HEK293 (cell line): ENCODE data around the gene RPL13A.

Experiments used
- CTCF ChIA-PET: fragments of 350-600 bp; formaldehyde crosslinking; extraction: SDS; loops from one replicate; lab custom pipeline; 2021; ENCODE audit warnings: antibody characterized with exemption; lab: Yijun Ruan, JAX
- POLR2A ChIA-PET: fragments of 300-600 bp; formaldehyde crosslinking; extraction: SDS; loops from one replicate; lab custom pipeline; 2020; ENCODE audit warnings: antibody characterized with exemption, inconsistent platforms; lab: Yijun Ruan, JAX
- H3K27ac ChIP-seq: fragments of 200-500 bp; sonication (Bioruptor generic); 2 replicates; pipeline ENCODE4 v1.5.1; 2014; ENCODE audit warnings: low read depth, low read length, control low read depth, inconsistent platforms; ENCODE audit errors: extremely low read depth
- H3K36me3 ChIP-seq, 2 experiments: fragments of 200-500 bp in 1 of 2; sonication (Bioruptor generic) in 1 of 2; 1 replicate in 1 of 2; 2 replicates in 1 of 2; pipeline ENCODE4 v1.5.1; 2014 to 2017; ENCODE audit warnings: inconsistent platforms in 2 of 2, low read length in 2 of 2; ENCODE audit not compliant: control insufficient read depth in 2 of 2, insufficient read depth in 1 of 2
- H3K4me1 ChIP-seq: fragments of 200-500 bp; sonication (Bioruptor generic); 2 replicates; pipeline ENCODE4 v1.5.1; 2014; ENCODE audit warnings: mild to moderate bottlenecking, low read length, inconsistent platforms; ENCODE audit not compliant: control insufficient read depth, insufficient read depth
- H3K4me3 ChIP-seq: 2 replicates; pipeline ENCODE4 v1.5.1; 2011; ENCODE audit warnings: low read depth, mild to moderate bottlenecking, control low read depth, low read length, moderate library complexity
- H3K9me3 ChIP-seq: fragments of 200-500 bp; sonication (Bioruptor generic); 2 replicates; pipeline ENCODE4 v1.5.1; 2014; ENCODE audit warnings: low read depth, low read length, inconsistent platforms; ENCODE audit not compliant: control insufficient read depth, insufficient read depth
- PATZ1 ChIP-seq: fragments of 450-650 bp; formaldehyde crosslinking; IDR thresholded peaks from 2 replicates; pipeline ENCODE4 v1.5.1; 2016; ENCODE audit warnings: missing biosample characterization, missing genetic modification characterization
- PRDM1 ChIP-seq: fragments of 450-650 bp; formaldehyde crosslinking; IDR thresholded peaks from 2 replicates; pipeline ENCODE4; 2016; ENCODE audit warnings: missing biosample characterization, missing genetic modification characterization
- SCRT2 ChIP-seq: fragments of 450-650 bp; formaldehyde crosslinking; IDR thresholded peaks from 2 replicates; pipeline ENCODE4 v1.5.1; 2016; ENCODE audit warnings: missing biosample characterization, missing genetic modification characterization
- ZBTB20 ChIP-seq: fragments of 450-650 bp; formaldehyde crosslinking; IDR thresholded peaks from 2 replicates; pipeline ENCODE4 v1.5.1; 2016; ENCODE audit warnings: missing biosample characterization, missing genetic modification characterization
- ZEB2 ChIP-seq: fragments of 450-650 bp; formaldehyde crosslinking; IDR thresholded peaks from 2 replicates; pipeline ENCODE4 v1.5.1; 2016; ENCODE audit warnings: missing biosample characterization, missing genetic modification characterization
- ZFP3 ChIP-seq: fragments of 450-650 bp; formaldehyde crosslinking; IDR thresholded peaks from 2 replicates; pipeline ENCODE4 v1.5.1; 2016; ENCODE audit warnings: low read depth, missing biosample characterization, missing genetic modification characterization
- ZIC2 ChIP-seq: fragments of 450-650 bp; formaldehyde crosslinking; IDR thresholded peaks from 2 replicates; pipeline ENCODE4 v1.5.1; 2016; ENCODE audit warnings: missing biosample characterization, missing genetic modification characterization
- ZNF24 ChIP-seq: fragments of 450-650 bp; formaldehyde crosslinking; IDR thresholded peaks from 2 replicates; pipeline ENCODE4 v1.5.1; 2016; ENCODE audit warnings: missing biosample characterization, missing genetic modification characterization
- ZNF335 ChIP-seq: fragments of 450-650 bp; formaldehyde crosslinking; conservative IDR thresholded peaks from 2 replicates; pipeline ENCODE4 v1.5.1; 2016; ENCODE audit warnings: missing biosample characterization, missing genetic modification characterization
- ZNF362 ChIP-seq: fragments of 450-650 bp; formaldehyde crosslinking; IDR thresholded peaks from 2 replicates; pipeline ENCODE4 v1.5.1; 2016; ENCODE audit warnings: missing biosample characterization, missing genetic modification characterization
- ZNF449 ChIP-seq: fragments of 450-650 bp; formaldehyde crosslinking; IDR thresholded peaks from 2 replicates; pipeline ENCODE4 v1.5.1; 2017; ENCODE audit warnings: missing biosample characterization, mild to moderate bottlenecking, missing genetic modification characterization, moderate library complexity
- ZNF561 ChIP-seq: fragments of 450-650 bp; IDR thresholded peaks from 2 replicates; pipeline ENCODE4 v1.5.1; 2018; ENCODE audit warnings: missing biosample characterization, missing genetic modification characterization, borderline replicate concordance
- ZNF600 ChIP-seq: fragments of 450-650 bp; formaldehyde crosslinking; IDR thresholded peaks from 2 replicates; pipeline ENCODE4 v1.5.1; 2016; ENCODE audit warnings: missing biosample characterization, missing genetic modification characterization
- ZNF645 ChIP-seq: fragments of 450-650 bp; formaldehyde crosslinking; IDR thresholded peaks from 2 replicates; pipeline ENCODE4; 2016; ENCODE audit warnings: missing biosample characterization, missing genetic modification characterization
- ZNF654 ChIP-seq: fragments of 450-650 bp; formaldehyde crosslinking; IDR thresholded peaks from 2 replicates; pipeline ENCODE4 v1.5.1; 2016; ENCODE audit warnings: low read depth, missing biosample characterization, missing genetic modification characterization
- TF ChIP-seq, protein P1 (sequence below): fragments of 450-650 bp; formaldehyde crosslinking; IDR thresholded peaks from 2 replicates; pipeline ENCODE4 v1.5.1; 2016; ENCODE audit warnings: missing biosample characterization, missing genetic modification characterization
- TF ChIP-seq, protein P2 (sequence below): fragments of 450-650 bp; formaldehyde crosslinking; IDR thresholded peaks from 2 replicates; pipeline ENCODE4 v1.5.1; 2016; ENCODE audit warnings: missing biosample characterization, missing genetic modification characterization
- TF ChIP-seq, protein P3 (sequence below): fragments of 450-650 bp; formaldehyde crosslinking; IDR thresholded peaks from 2 replicates; pipeline ENCODE4 v1.5.1; 2016; ENCODE audit warnings: missing biosample characterization, missing genetic modification characterization

The RPL13A gene

GRCh38 chr19:49502866-49503581 lies 15.6 kb downstream of the RPL13A start:
- H3K4me3 ChIP-seq = no peak overlapping the region
- ChIA-PET CTCF (interaction anchor here (0.5 to 10.8 kb wide), 32 partner anchors 9 to 1418 kb away, joined by 3 to 299 read pairs (median 4); partner anchors contain the start of genes FLT3LG, IRF3 and RPL13A), POLR2A (interaction anchor here (0.7 to 1.2 kb wide), 5 partner anchors 10 to 77 kb away, joined by 3 to 4 read pairs (median 3); partner anchors contain the start of genes FCGRT and NOSIP)
- no peaks in the 10 kb centered on the region; the same call in 1 of the 2 replicates for H3K4me1 ChIP-seq
- no peak overlapping the region; the same call in 1 of the 2 replicates for H3K27ac ChIP-seq
- peaks cover 12 to 23% of the 10 kb centered on the region in 2 experiments for H3K36me3 ChIP-seq
- H3K9me3 ChIP-seq = no peaks in the 10 kb centered on the region
- TF ChIP-seq ZBTB20 (peak; percentile 92), PRDM1 (tag by site-specific recombination) (peak; percentile 71), ZNF645 (no peak), ZNF24 (0 out of 2 replicates have a peak, but pooled peaks have one; percentile 78), ZIC2 (0 out of 2 replicates have a peak, but pooled peaks have one; percentile 15), PATZ1 (peak; percentile 86), ZNF654 (tag by site-specific recombination) (peak; percentile 70), ZNF449 (tag by site-specific recombination) (no peak), ZNF335 (peak; percentile 90), SCRT2 (tag by site-specific recombination) (peak; percentile 38; the same call in 1 of the 2 replicates), ZFP3 (tag by site-specific recombination) (no peak), ZNF561 (tag by site-specific recombination) (peak; percentile 40; the same call in 1 of the 2 replicates), ZNF600 (tag by site-specific recombination) (peak; percentile 83), ZEB2 (tag by site-specific recombination) (peak; percentile 52; the same call in 1 of the 2 replicates), ZNF362 (tag by site-specific recombination) (peak; percentile 69; the same call in 1 of the 2 replicates)
- TF ChIP-seq, protein P1, sequence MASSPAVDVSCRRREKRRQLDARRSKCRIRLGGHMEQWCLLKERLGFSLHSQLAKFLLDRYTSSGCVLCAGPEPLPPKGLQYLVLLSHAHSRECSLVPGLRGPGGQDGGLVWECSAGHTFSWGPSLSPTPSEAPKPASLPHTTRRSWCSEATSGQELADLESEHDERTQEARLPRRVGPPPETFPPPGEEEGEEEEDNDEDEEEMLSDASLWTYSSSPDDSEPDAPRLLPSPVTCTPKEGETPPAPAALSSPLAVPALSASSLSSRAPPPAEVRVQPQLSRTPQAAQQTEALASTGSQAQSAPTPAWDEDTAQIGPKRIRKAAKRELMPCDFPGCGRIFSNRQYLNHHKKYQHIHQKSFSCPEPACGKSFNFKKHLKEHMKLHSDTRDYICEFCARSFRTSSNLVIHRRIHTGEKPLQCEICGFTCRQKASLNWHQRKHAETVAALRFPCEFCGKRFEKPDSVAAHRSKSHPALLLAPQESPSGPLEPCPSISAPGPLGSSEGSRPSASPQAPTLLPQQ (tag by site-specific recombination) = peak; percentile 99
- TF ChIP-seq, protein P2, sequence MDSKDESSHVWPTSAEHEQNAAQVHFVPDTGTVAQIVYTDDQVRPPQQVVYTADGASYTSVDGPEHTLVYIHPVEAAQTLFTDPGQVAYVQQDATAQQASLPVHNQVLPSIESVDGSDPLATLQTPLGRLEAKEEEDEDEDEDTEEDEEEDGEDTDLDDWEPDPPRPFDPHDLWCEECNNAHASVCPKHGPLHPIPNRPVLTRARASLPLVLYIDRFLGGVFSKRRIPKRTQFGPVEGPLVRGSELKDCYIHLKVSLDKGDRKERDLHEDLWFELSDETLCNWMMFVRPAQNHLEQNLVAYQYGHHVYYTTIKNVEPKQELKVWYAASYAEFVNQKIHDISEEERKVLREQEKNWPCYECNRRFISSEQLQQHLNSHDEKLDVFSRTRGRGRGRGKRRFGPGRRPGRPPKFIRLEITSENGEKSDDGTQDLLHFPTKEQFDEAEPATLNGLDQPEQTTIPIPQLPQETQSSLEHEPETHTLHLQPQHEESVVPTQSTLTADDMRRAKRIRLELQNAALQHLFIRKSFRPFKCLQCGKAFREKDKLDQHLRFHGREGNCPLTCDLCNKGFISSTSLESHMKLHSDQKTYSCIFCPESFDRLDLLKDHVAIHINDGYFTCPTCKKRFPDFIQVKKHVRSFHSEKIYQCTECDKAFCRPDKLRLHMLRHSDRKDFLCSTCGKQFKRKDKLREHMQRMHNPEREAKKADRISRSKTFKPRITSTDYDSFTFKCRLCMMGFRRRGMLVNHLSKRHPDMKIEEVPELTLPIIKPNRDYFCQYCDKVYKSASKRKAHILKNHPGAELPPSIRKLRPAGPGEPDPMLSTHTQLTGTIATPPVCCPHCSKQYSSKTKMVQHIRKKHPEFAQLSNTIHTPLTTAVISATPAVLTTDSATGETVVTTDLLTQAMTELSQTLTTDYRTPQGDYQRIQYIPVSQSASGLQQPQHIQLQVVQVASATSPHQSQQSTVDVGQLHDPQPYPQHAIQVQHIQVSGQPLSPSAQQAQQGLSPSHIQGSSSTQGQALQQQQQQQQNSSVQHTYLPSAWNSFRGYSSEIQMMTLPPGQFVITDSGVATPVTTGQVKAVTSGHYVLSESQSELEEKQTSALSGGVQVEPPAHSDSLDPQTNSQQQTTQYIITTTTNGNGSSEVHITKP (tag by site-specific recombination) = peak; percentile 84
- TF ChIP-seq, protein P3, sequence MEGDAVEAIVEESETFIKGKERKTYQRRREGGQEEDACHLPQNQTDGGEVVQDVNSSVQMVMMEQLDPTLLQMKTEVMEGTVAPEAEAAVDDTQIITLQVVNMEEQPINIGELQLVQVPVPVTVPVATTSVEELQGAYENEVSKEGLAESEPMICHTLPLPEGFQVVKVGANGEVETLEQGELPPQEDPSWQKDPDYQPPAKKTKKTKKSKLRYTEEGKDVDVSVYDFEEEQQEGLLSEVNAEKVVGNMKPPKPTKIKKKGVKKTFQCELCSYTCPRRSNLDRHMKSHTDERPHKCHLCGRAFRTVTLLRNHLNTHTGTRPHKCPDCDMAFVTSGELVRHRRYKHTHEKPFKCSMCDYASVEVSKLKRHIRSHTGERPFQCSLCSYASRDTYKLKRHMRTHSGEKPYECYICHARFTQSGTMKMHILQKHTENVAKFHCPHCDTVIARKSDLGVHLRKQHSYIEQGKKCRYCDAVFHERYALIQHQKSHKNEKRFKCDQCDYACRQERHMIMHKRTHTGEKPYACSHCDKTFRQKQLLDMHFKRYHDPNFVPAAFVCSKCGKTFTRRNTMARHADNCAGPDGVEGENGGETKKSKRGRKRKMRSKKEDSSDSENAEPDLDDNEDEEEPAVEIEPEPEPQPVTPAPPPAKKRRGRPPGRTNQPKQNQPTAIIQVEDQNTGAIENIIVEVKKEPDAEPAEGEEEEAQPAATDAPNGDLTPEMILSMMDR (tag by site-specific recombination) = peak; percentile 89
